ENCODE data around the gene FUT9.
"Not testable (repeated sequence)": the region's sequence is repeated elsewhere in the genome, so short reads cannot be mapped to it uniquely, and the experiment has no call there.

FUT9 gene

GRCh38 chr6:96235927-96236326 is 220.2 kb downstream of the FUT9 start:
- no peak for TF ChIP-seq CTCF (IDR thresholded peaks at IDR 0.05; ENCODE audit: unreplicated experiment in 3 of 3)
- H3K4me3 Mint-ChIP-seq, result no peak overlapping the region
- H3K27me3 Mint-ChIP-seq (ENCODE audit: low read depth), result no peaks in the 10 kb centered on the region
- no peaks in the 10 kb centered on the region for H3K36me3 Mint-ChIP-seq (ENCODE audit: low read depth)
- H3K4me1 Mint-ChIP-seq, result no peaks in the 10 kb centered on the region
- H3K27ac Mint-ChIP-seq, result no peak overlapping the region
- H3K9me3 Mint-ChIP-seq, result no peaks in the 10 kb centered on the region

GRCh38 chr6:96236471-96236870 is 220.7 kb downstream of the FUT9 start:
- no peaks in the 10 kb centered on the region for H3K36me3 Mint-ChIP-seq (ENCODE audit: low read depth)
- no peaks in the 10 kb centered on the region for H3K27me3 Mint-ChIP-seq (ENCODE audit: low read depth)
- TF ChIP-seq CTCF (IDR thresholded peaks at IDR 0.05; ENCODE audit: unreplicated experiment in 3 of 3), result no peak
- H3K9me3 Mint-ChIP-seq, result no peaks in the 10 kb centered on the region
- no peak overlapping the region for H3K4me3 Mint-ChIP-seq
- no peak overlapping the region for H3K27ac Mint-ChIP-seq
- no peaks in the 10 kb centered on the region for H3K4me1 Mint-ChIP-seq

- H3K36me3 Mint-ChIP-seq (ENCODE audit: low read depth), result no peaks in the 10 kb centered on the region
- H3K4me3 Mint-ChIP-seq, result no peak overlapping the region
These were observed 222.0 kb downstream of the FUT9 start for GRCh38 chr6:96237638-96238347.

GRCh38 chr6:96246563-96246962 is 230.8 kb downstream of the FUT9 start:
- no peaks in the 10 kb centered on the region for H3K9me3 Mint-ChIP-seq
- H3K27me3 Mint-ChIP-seq (ENCODE audit: low read depth), result peaks cover 4% of the 10 kb centered on the region
- H3K4me3 Mint-ChIP-seq, result no peak overlapping the region
- H3K27ac Mint-ChIP-seq, result no peak overlapping the region
- H3K36me3 Mint-ChIP-seq (ENCODE audit: low read depth), result no peaks in the 10 kb centered on the region
- TF ChIP-seq CTCF (IDR thresholded peaks at IDR 0.05; ENCODE audit: unreplicated experiment in 3 of 3), result no peak
- no peaks in the 10 kb centered on the region for H3K4me1 Mint-ChIP-seq

More at GRCh38 chr6:96237638-96238347, 222.0 kb downstream of the FUT9 start:
- no peaks in the 10 kb centered on the region for H3K4me1 Mint-ChIP-seq
- peaks cover under 1% of the 10 kb centered on the region for H3K27me3 Mint-ChIP-seq (ENCODE audit: low read depth)
- no peak overlapping the region for H3K27ac Mint-ChIP-seq
- TF ChIP-seq CTCF (IDR thresholded peaks at IDR 0.05; ENCODE audit: unreplicated experiment in 3 of 3), result no peak
- H3K9me3 Mint-ChIP-seq, result no peaks in the 10 kb centered on the region

GRCh38 chr6:96249755-96250154 is 234.0 kb downstream of the FUT9 start:
- Mint-ChIP-seq H3K27me3 (ENCODE audit: low read depth) (no peaks in the 10 kb centered on the region), H3K4me1 (no peaks in the 10 kb centered on the region), H3K4me3 (no peak overlapping the region), H3K27ac (no peak overlapping the region), H3K9me3 (no peaks in the 10 kb centered on the region), H3K36me3 (ENCODE audit: low read depth) (no peaks in the 10 kb centered on the region)
- no peak for TF ChIP-seq CTCF (IDR thresholded peaks at IDR 0.05; ENCODE audit: unreplicated experiment in 3 of 3)

- Mint-ChIP-seq H3K4me3 (no peak overlapping the region), H3K4me1 (no peaks in the 10 kb centered on the region), H3K27me3 (ENCODE audit: low read depth) (no peaks in the 10 kb centered on the region), H3K36me3 (ENCODE audit: low read depth) (no peaks in the 10 kb centered on the region), H3K27ac (no peak overlapping the region), H3K9me3 (no peaks in the 10 kb centered on the region)
- TF ChIP-seq CTCF (IDR thresholded peaks at IDR 0.05; ENCODE audit: unreplicated experiment in 3 of 3), result no peak
These were observed 242.0 kb downstream of the FUT9 start for GRCh38 chr6:96257751-96258150.

- not testable (repeated sequence) for H3K4me1 Mint-ChIP-seq; H3K4me3 Mint-ChIP-seq; H3K27me3 Mint-ChIP-seq (ENCODE audit: low read depth); H3K9me3 Mint-ChIP-seq; H3K27ac Mint-ChIP-seq; H3K36me3 Mint-ChIP-seq (ENCODE audit: low read depth)
These were observed 245.1 kb downstream of the FUT9 start for GRCh38 chr6:96260787-96261430.

All from nephron (organoid).